HCT116 (cell line): Measurements from ENCODE around the gene ABHD16B. TPM values are rescaled to one million over a fixed set of nuclear protein-coding genes. Genes with fewer than 3 reads are reported as not detected.

Experiments
- ATAC-seq: fragments of 200-7000 bp; cut with Tn5 transposase; 2 replicates; pipeline ENCODE4 v1.9.1; 2020; ENCODE audit warnings: mild to moderate bottlenecking, moderate library complexity
- BruUV-seq: library from RNA; stranded (reverse); fragments of 400-500 nt; replicated peaks from 2 replicates; lab custom pipeline; 2021; lab: Mats Ljungman, UMichigan
- CTCF ChIA-PET: fragments of 300-600 bp; sonication (Branson Sonifier 250); formaldehyde crosslinking; loops from one replicate; lab custom pipeline; 2021; ENCODE audit warnings: antibody characterized with exemption; lab: Charles Lee
- POLR2A ChIA-PET: fragments of 300-600, 350-600 bp; sonication (Branson Sonifier 250); formaldehyde crosslinking; loops from one replicate; lab custom pipeline; 2021; ENCODE audit warnings: antibody characterized with exemption; lab: Charles Lee
- RAD21 ChIA-PET, 2 experiments: fragments of 300-600 bp; sonication (Branson Sonifier 250); formaldehyde crosslinking; loops; one replicate each; lab custom pipeline; 2023; ENCODE audit warnings: low total read pairs in 2 of 2; ENCODE audit not compliant: uncharacterized antibody in 2 of 2, unreplicated experiment in 2 of 2, low non-redundant PET in 1 of 2; lab: Charles Lee
- DNase-seq: peaks from one replicate; pipeline ENCODE4 v3.0.0-alpha.2; 2010; ENCODE audit warnings: low read depth, low spot score
- H2AFZ ChIP-seq: fragments of 200-600 bp; shearing (Covaris generic), sonication (generic); 2 replicates; pipeline ENCODE4 v1.6.1; 2017; ENCODE audit warnings: low read depth, mixed run types, mixed read lengths, antibody characterized with exemption, low read length; ENCODE audit not compliant: poor library complexity, severe bottlenecking
- H3K27ac ChIP-seq: 2 replicates; pipeline ENCODE4 v1.5.1; 2012; ENCODE audit warnings: low read depth, low read length
- H3K27me3 ChIP-seq: fragments of 200-600 bp; sonication (generic); 2 replicates; pipeline ENCODE4 v1.6.1; 2016; ENCODE audit warnings: mixed run types, low read length, mixed read lengths; ENCODE audit not compliant: insufficient read depth
- H3K36me3 ChIP-seq, 2 experiments: fragments of 200-500 bp in 1 of 2; fragments of 200-600 bp in 1 of 2; sonication (Bioruptor generic) in 1 of 2; sonication (generic) in 1 of 2; 2 replicates each; pipeline versions ENCODE4 v1.5.1 to v1.6.1; 2014 to 2016; ENCODE audit warnings: low read length in 2 of 2, inconsistent platforms in 1 of 2, mixed read lengths in 1 of 2, mixed run types in 1 of 2; ENCODE audit not compliant: insufficient read depth in 2 of 2, control insufficient read depth in 1 of 2
- H3K4me1 ChIP-seq, 2 experiments: fragments of 200-600 bp in 1 of 2; sonication (generic) in 1 of 2; 2 replicates each; pipeline versions ENCODE4 v1.5.1 to v1.6.1; 2012 to 2017; ENCODE audit warnings: low read length in 2 of 2, inconsistent platforms in 1 of 2, mild to moderate bottlenecking in 1 of 2, mixed read lengths in 1 of 2, mixed run types in 1 of 2, moderate library complexity in 1 of 2; ENCODE audit not compliant: insufficient read depth in 2 of 2, control insufficient read depth in 1 of 2
- H3K4me2 ChIP-seq: fragments of 200-600 bp; sonication (generic); 2 replicates; pipeline ENCODE4 v1.6.1; 2017; ENCODE audit warnings: mixed run types, low read length, mixed read lengths
- H3K4me3 ChIP-seq, 2 experiments: fragments of 200-600 bp in 1 of 2; sonication (generic) in 1 of 2; replicated peaks in 1 of 2; 2 replicates each; pipeline ENCODE4 v1.5.1; 2011 to 2016; ENCODE audit warnings: low read length in 2 of 2, control low read depth in 1 of 2, low read depth in 1 of 2, mild to moderate bottlenecking in 1 of 2, mixed read lengths in 1 of 2, mixed run types in 1 of 2
- H3K79me2 ChIP-seq: fragments of 200-600 bp; sonication (generic); 2 replicates; pipeline ENCODE4 v1.6.1; 2017; ENCODE audit warnings: mild to moderate bottlenecking, mixed run types, low read length, moderate library complexity, mixed read lengths; ENCODE audit not compliant: insufficient read depth
- H3K9ac ChIP-seq: fragments of 200-600 bp; sonication (generic); 2 replicates; pipeline ENCODE4 v1.6.1; 2016; ENCODE audit warnings: low read length, mixed read lengths
- H3K9me2 ChIP-seq: fragments of 200-600 bp; sonication (generic), shearing (Covaris generic); 2 replicates; pipeline ENCODE4 v1.6.1; 2017; ENCODE audit warnings: mixed run types, mild to moderate bottlenecking, moderate library complexity; ENCODE audit not compliant: insufficient read depth
- H3K9me3 ChIP-seq, 2 experiments: fragments of 200-500 bp in 1 of 2; fragments of 200-600 bp in 1 of 2; sonication (Bioruptor generic) in 1 of 2; sonication (generic) in 1 of 2; 2 replicates each; pipeline ENCODE4 v1.6.1; 2014 to 2017; ENCODE audit warnings: low read length in 2 of 2, mixed read lengths in 2 of 2, inconsistent platforms in 1 of 2, low read depth in 1 of 2, mild to moderate bottlenecking in 1 of 2, mixed run types in 1 of 2, moderate library complexity in 1 of 2; ENCODE audit not compliant: control insufficient read depth in 1 of 2, insufficient read depth in 1 of 2
- H4K20me1 ChIP-seq: fragments of 200-600 bp; sonication (generic), shearing (Covaris generic); 2 replicates; pipeline ENCODE4 v1.6.1; 2017; ENCODE audit warnings: mixed run types, mild to moderate bottlenecking, moderate library complexity; ENCODE audit not compliant: insufficient read depth
- ATF3 ChIP-seq: IDR thresholded peaks from 2 replicates; pipeline ENCODE4 v1.6.1; 2012
- CBX3 ChIP-seq: IDR thresholded peaks from 2 replicates; pipeline ENCODE4 v1.6.1; 2012; ENCODE audit warnings: low read depth
- CEBPB ChIP-seq: IDR thresholded peaks from 2 replicates; pipeline ENCODE4 v1.6.1; 2012; ENCODE audit warnings: low read depth
- EGR1 ChIP-seq: IDR thresholded peaks from 2 replicates; pipeline ENCODE4 v1.6.1; 2012; ENCODE audit warnings: low read depth
- EZH2 ChIP-seq: fragments of 200-600 bp; sonication (generic); IDR thresholded peaks from 2 replicates; pipeline ENCODE4 v1.6.1; 2017; ENCODE audit warnings: antibody characterized with exemption, mixed run types
- EZH2phosphoT487 ChIP-seq: fragments of 200-600 bp; IDR thresholded peaks from 2 replicates; pipeline ENCODE4 v1.6.1; 2018; ENCODE audit warnings: antibody characterized with exemption, borderline replicate concordance
- MAX ChIP-seq: IDR thresholded peaks from 2 replicates; pipeline ENCODE4 v1.6.1; 2012
- POLR2A ChIP-seq: IDR thresholded peaks from 2 replicates; pipeline ENCODE4 v1.7.0; 2011; ENCODE audit warnings: borderline replicate concordance; ENCODE audit not compliant: insufficient read depth, insufficient read length; ENCODE audit errors: extremely low read depth
- POLR2AphosphoS5 ChIP-seq: IDR thresholded peaks from 2 replicates; pipeline ENCODE4 v1.6.1; 2011; ENCODE audit warnings: mild to moderate bottlenecking, low read depth, low read length, moderate library complexity
- RAD21 ChIP-seq: IDR thresholded peaks from 2 replicates; pipeline ENCODE4 v1.6.1; 2012; ENCODE audit warnings: low read depth, mild to moderate bottlenecking
- SIN3A ChIP-seq: IDR thresholded peaks from 2 replicates; pipeline ENCODE4 v1.6.1; 2012; ENCODE audit warnings: low read depth
- SP1 ChIP-seq: IDR thresholded peaks from 2 replicates; pipeline ENCODE4 v1.6.1; 2012; ENCODE audit warnings: low read depth
- TCF7L2 ChIP-seq: IDR thresholded peaks from 2 replicates; pipeline ENCODE4 v1.7.0; 2011; ENCODE audit warnings: borderline replicate concordance, inconsistent platforms; ENCODE audit not compliant: insufficient read depth, insufficient read length; ENCODE audit errors: extremely low read depth
- YY1 ChIP-seq: IDR thresholded peaks from 2 replicates; pipeline ENCODE4 v1.6.1; 2011; ENCODE audit warnings: low read length, low read depth, moderate library complexity, mild to moderate bottlenecking; ENCODE audit not compliant: insufficient replicate concordance; ENCODE audit errors: extremely low read depth
- ZFX ChIP-seq: fragments of 450-650 bp; IDR thresholded peaks from 2 replicates; pipeline ENCODE4 v1.6.1; 2017
- intact Hi-C: fragments of 100-400 bp; cut with micrococcal nuclease; formaldehyde crosslinking; loops from 2 replicates; pipeline ENCODE4 v1.10.0; 2022
- total RNA-seq: library from RNA; stranded (reverse); gene quantifications from one replicate; pipeline ENCODE4 v1.2.1, GENCODE V29; 2021; ENCODE audit not compliant: unreplicated experiment
- TF ChIP-seq, protein P1 (sequence below): IDR thresholded peaks from 2 replicates; pipeline ENCODE4 v1.6.1; 2011; ENCODE audit warnings: mild to moderate bottlenecking, low read length, moderate library complexity; ENCODE audit not compliant: insufficient replicate concordance; ENCODE audit errors: extremely low read depth
- TF ChIP-seq, protein P2 (sequence below), 3 experiments: fragments of 200-600 bp in 1 of 3; sonication (generic) in 1 of 3; IDR thresholded peaks in 2 of 3; conservative IDR thresholded peaks in 1 of 3; 2 replicates each; pipeline ENCODE4 v1.5.1; 2012 to 2017; ENCODE audit warnings: low read depth in 2 of 3, low read length in 2 of 3, antibody characterized with exemption in 1 of 3, borderline replicate concordance in 1 of 3, control low read depth in 1 of 3, mild to moderate bottlenecking in 1 of 3, mixed read lengths in 1 of 3, mixed run types in 1 of 3, moderate library complexity in 1 of 3; ENCODE audit not compliant: insufficient read depth in 1 of 3

The ABHD16B gene
- total RNA-seq, 1 experiment from 2014 or later = not detected

GRCh38 chr20:63828951-63829350 is 32.3 kb upstream of the ABHD16B start:
- no peaks in the 10 kb centered on the region for H3K9me2 ChIP-seq
- peaks cover 4 to 31% of the 10 kb centered on the region in 2 experiments for H3K4me1 ChIP-seq
- H3K4me2 ChIP-seq = no peak overlapping the region
- 0 out of 2 replicates have a peak, but pooled peaks cover 3% of the 10 kb centered on the region for H3K79me2 ChIP-seq
- RAD21 ChIA-PET = no interaction called here
- no peaks in the 10 kb centered on the region for H3K9me3 ChIP-seq
- H3K4me3 ChIP-seq = no peak overlapping the region
- H3K27me3 ChIP-seq = no peaks in the 10 kb centered on the region
- intact Hi-C loops = no loop called here
- ATAC-seq (no peak), DNase-seq (no peak)
- H3K27ac ChIP-seq = no peak overlapping the region
- CTCF ChIA-PET = no interaction called here
- no TSS peak for BruUV-seq
- no peak overlapping the region for H3K9ac ChIP-seq
- POLR2A ChIA-PET = no interaction called here
- H2AFZ ChIP-seq = no peak overlapping the region
- H4K20me1 ChIP-seq = no peaks in the 10 kb centered on the region
- H3K36me3 ChIP-seq = no peaks in the 10 kb centered on the region
- TF ChIP-seq EZH2 (no peak), ATF3 (no peak), ZFX (no peak), MAX (no peak), EZH2phosphoT487 (no peak), RAD21 (no peak), TCF7L2 (no peak), POLR2A (no peak), EGR1 (no peak), POLR2AphosphoS5 (no peak), CEBPB (no peak), SP1 (no peak), CBX3 (no peak), SIN3A (no peak), YY1 (no peak)
- TF ChIP-seq, protein P1, sequence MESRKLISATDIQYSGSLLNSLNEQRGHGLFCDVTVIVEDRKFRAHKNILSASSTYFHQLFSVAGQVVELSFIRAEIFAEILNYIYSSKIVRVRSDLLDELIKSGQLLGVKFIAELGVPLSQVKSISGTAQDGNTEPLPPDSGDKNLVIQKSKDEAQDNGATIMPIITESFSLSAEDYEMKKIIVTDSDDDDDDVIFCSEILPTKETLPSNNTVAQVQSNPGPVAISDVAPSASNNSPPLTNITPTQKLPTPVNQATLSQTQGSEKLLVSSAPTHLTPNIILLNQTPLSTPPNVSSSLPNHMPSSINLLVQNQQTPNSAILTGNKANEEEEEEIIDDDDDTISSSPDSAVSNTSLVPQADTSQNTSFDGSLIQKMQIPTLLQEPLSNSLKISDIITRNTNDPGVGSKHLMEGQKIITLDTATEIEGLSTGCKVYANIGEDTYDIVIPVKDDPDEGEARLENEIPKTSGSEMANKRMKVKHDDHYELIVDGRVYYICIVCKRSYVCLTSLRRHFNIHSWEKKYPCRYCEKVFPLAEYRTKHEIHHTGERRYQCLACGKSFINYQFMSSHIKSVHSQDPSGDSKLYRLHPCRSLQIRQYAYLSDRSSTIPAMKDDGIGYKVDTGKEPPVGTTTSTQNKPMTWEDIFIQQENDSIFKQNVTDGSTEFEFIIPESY = no peak
- TF ChIP-seq, protein P2, sequence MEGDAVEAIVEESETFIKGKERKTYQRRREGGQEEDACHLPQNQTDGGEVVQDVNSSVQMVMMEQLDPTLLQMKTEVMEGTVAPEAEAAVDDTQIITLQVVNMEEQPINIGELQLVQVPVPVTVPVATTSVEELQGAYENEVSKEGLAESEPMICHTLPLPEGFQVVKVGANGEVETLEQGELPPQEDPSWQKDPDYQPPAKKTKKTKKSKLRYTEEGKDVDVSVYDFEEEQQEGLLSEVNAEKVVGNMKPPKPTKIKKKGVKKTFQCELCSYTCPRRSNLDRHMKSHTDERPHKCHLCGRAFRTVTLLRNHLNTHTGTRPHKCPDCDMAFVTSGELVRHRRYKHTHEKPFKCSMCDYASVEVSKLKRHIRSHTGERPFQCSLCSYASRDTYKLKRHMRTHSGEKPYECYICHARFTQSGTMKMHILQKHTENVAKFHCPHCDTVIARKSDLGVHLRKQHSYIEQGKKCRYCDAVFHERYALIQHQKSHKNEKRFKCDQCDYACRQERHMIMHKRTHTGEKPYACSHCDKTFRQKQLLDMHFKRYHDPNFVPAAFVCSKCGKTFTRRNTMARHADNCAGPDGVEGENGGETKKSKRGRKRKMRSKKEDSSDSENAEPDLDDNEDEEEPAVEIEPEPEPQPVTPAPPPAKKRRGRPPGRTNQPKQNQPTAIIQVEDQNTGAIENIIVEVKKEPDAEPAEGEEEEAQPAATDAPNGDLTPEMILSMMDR (IDR thresholded peaks at IDR 0.05 in 2 of 3, conservative IDR thresholded peaks at IDR 0.05 in 1 of 3; ENCODE audit: borderline replicate concordance in 1 of 3, insufficient read depth in 1 of 3, low read depth in 2 of 3, low read length in 2 of 3) = no peak
